Measurements from ENCODE around the gene SLC22A13.

SLC22A13 gene

DNA sequence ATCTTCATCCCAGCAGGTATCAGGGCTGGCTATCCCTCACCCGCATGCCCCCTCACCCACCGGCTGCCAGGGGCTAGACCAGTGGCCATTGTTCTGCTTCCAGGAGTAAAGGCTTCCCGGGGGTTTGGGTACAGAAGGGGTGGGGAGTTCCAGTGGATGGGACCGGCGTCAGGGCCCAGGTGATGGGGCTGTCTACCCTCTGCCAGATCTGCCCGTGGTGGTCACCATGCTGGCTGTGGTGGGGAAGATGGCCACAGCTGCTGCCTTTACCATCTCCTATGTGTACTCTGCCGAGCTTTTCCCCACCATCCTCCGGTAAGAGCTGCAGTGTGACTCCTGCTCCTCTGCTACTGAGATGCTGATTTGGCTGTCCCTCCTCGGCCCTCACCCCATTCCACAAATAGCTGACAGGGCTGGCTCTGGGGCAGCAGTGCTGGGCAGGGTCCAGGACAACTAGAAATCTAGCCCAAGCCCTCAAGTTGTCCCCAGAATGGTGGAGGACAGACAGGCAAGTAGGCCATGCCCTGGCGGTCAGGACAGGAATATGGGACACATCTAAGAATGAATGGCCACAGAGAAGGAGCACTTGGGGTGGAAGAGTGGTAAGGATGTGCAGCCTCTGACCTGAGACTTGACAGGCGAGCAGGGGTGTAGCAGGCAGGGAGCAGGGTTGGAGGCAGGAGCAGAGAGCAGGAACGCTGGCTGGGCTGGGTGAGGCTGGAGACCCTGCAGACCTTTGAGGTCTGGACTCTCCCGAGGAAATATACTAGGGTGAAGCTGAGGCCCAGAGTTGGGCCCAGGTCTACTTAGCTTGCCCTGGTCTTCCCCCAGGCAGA lies 10.7 kb downstream of the SLC22A13 start:
- H3K4me3 ChIP-seq (ENCODE audit: low read depth, low read length, poor library complexity, severe bottlenecking) = no peak overlapping the region
- H3K9ac ChIP-seq (ENCODE audit: low read length) = no peak overlapping the region
- H3K4me1 ChIP-seq (ENCODE audit: insufficient read depth, low read length, severe bottlenecking) = no peaks in the 10 kb centered on the region
- no peaks in the 10 kb centered on the region for H3K27me3 ChIP-seq (ENCODE audit: insufficient read depth, low read length)
- no peak for TF ChIP-seq CTCF (IDR thresholded peaks at IDR 0.05; ENCODE audit: low read length)
- no peak for TF ChIP-seq EZH2 (IDR thresholded peaks at IDR 0.05; ENCODE audit: borderline replicate concordance, low read length)
- no peaks in the 10 kb centered on the region for H3K9me3 ChIP-seq (ENCODE audit: low read length)
- H3K36me3 ChIP-seq (ENCODE audit: insufficient read depth, low read length) = no peaks in the 10 kb centered on the region
- no peak overlapping the region for H3K27ac ChIP-seq (ENCODE audit: low read depth, low read length, poor library complexity, severe bottlenecking)
- no peaks in the 10 kb centered on the region for H4K20me1 ChIP-seq (ENCODE audit: insufficient read depth, low read length)
- no peaks in the 10 kb centered on the region for H3K79me2 ChIP-seq (ENCODE audit: insufficient read depth, low read length)
- no peak overlapping the region for H2AFZ ChIP-seq (ENCODE audit: low read length)
- H3F3A ChIP-seq (ENCODE audit: insufficient read depth, low read length) = no peaks in the 10 kb centered on the region
- no peaks in the 10 kb centered on the region for H3K9me2 ChIP-seq (ENCODE audit: low read depth, low read length)
- no peak overlapping the region for H3K4me2 ChIP-seq (ENCODE audit: low read length)

- no peaks in the 10 kb centered on the region for H3K9me3 ChIP-seq (ENCODE audit: low read length)
- no peaks in the 10 kb centered on the region for H3K36me3 ChIP-seq (ENCODE audit: insufficient read depth, low read length)
- no peaks in the 10 kb centered on the region for H3K27me3 ChIP-seq (ENCODE audit: insufficient read depth, low read length)
- no peak for TF ChIP-seq CTCF (IDR thresholded peaks at IDR 0.05; ENCODE audit: low read length)
- no peak for TF ChIP-seq EZH2 (IDR thresholded peaks at IDR 0.05; ENCODE audit: borderline replicate concordance, low read length)
- H2AFZ ChIP-seq (ENCODE audit: low read length) = no peak overlapping the region
- H3F3A ChIP-seq (ENCODE audit: insufficient read depth, low read length) = no peaks in the 10 kb centered on the region
- no peaks in the 10 kb centered on the region for H4K20me1 ChIP-seq (ENCODE audit: insufficient read depth, low read length)
- no peak overlapping the region for H3K9ac ChIP-seq (ENCODE audit: low read length)
- no peaks in the 10 kb centered on the region for H3K79me2 ChIP-seq (ENCODE audit: insufficient read depth, low read length)
- no peak overlapping the region for H3K4me3 ChIP-seq (ENCODE audit: low read depth, low read length, poor library complexity, severe bottlenecking)
- H3K4me1 ChIP-seq (ENCODE audit: insufficient read depth, low read length, severe bottlenecking) = no peaks in the 10 kb centered on the region
- H3K27ac ChIP-seq (ENCODE audit: low read depth, low read length, poor library complexity, severe bottlenecking) = no peak overlapping the region
- H3K9me2 ChIP-seq (ENCODE audit: low read depth, low read length) = no peaks in the 10 kb centered on the region
- no peak overlapping the region for H3K4me2 ChIP-seq (ENCODE audit: low read length)
Observed at GRCh38 chr3:38276917-38277630, 11.5 kb downstream of the SLC22A13 start.

DNA sequence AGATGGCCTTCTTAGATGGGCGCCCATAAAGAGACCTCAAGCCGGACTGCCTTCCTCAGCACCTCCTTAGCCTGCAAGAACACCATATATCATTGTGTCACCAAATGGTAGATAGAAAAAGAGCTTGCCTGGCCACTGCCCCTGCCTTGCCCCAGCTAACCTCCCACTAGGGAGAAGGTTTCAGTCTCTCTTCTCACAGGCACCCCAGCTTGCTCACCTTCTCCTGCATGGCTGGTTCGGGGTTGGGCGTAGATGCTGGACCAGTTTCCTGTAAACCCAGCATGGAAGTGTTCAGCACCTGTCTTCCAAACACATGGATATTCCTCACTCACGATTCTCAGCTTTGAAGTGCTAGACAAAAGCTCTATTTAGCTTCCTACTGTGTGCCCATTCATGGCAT lies 13.2 kb downstream of the SLC22A13 start:
- no peak for TF ChIP-seq EZH2 (IDR thresholded peaks at IDR 0.05; ENCODE audit: borderline replicate concordance, low read length)
- TF ChIP-seq CTCF (IDR thresholded peaks at IDR 0.05; ENCODE audit: low read length) = no peak
- no peaks in the 10 kb centered on the region for H3K27me3 ChIP-seq (ENCODE audit: insufficient read depth, low read length)
- no peaks in the 10 kb centered on the region for H3K9me3 ChIP-seq (ENCODE audit: low read length)
- H3K9ac ChIP-seq (ENCODE audit: low read length) = no peak overlapping the region
- no peaks in the 10 kb centered on the region for H3K4me1 ChIP-seq (ENCODE audit: insufficient read depth, low read length, severe bottlenecking)
- no peaks in the 10 kb centered on the region for H3K79me2 ChIP-seq (ENCODE audit: insufficient read depth, low read length)
- no peak overlapping the region for H2AFZ ChIP-seq (ENCODE audit: low read length)
- no peaks in the 10 kb centered on the region for H3K36me3 ChIP-seq (ENCODE audit: insufficient read depth, low read length)
- H3K27ac ChIP-seq (ENCODE audit: low read depth, low read length, poor library complexity, severe bottlenecking) = no peak overlapping the region
- no peak overlapping the region for H3K4me3 ChIP-seq (ENCODE audit: low read depth, low read length, poor library complexity, severe bottlenecking)
- no peaks in the 10 kb centered on the region for H3K9me2 ChIP-seq (ENCODE audit: low read depth, low read length)
- H3K4me2 ChIP-seq (ENCODE audit: low read length) = no peak overlapping the region
- no peaks in the 10 kb centered on the region for H3F3A ChIP-seq (ENCODE audit: insufficient read depth, low read length)
- no peaks in the 10 kb centered on the region for H4K20me1 ChIP-seq (ENCODE audit: insufficient read depth, low read length)

Data from OCI-LY1 (cell line).